AG10803 (cell line): ENCODE measurements around the gene C5.

Experiments used
- DNase-seq: peaks from one replicate; pipeline ENCODE4 v3.0.0; 2010; ENCODE audit warnings: low read depth
- H3K4me3 ChIP-seq: 2 replicates; pipeline ENCODE4 v1.5.1; 2011; ENCODE audit warnings: mild to moderate bottlenecking, low read length, control low read depth
- TF ChIP-seq, protein P1 (sequence below): conservative IDR thresholded peaks from 2 replicates; pipeline ENCODE4 v1.5.1; 2011; ENCODE audit warnings: mild to moderate bottlenecking, low read length, control low read depth, inconsistent platforms

Gene C5

DNA sequence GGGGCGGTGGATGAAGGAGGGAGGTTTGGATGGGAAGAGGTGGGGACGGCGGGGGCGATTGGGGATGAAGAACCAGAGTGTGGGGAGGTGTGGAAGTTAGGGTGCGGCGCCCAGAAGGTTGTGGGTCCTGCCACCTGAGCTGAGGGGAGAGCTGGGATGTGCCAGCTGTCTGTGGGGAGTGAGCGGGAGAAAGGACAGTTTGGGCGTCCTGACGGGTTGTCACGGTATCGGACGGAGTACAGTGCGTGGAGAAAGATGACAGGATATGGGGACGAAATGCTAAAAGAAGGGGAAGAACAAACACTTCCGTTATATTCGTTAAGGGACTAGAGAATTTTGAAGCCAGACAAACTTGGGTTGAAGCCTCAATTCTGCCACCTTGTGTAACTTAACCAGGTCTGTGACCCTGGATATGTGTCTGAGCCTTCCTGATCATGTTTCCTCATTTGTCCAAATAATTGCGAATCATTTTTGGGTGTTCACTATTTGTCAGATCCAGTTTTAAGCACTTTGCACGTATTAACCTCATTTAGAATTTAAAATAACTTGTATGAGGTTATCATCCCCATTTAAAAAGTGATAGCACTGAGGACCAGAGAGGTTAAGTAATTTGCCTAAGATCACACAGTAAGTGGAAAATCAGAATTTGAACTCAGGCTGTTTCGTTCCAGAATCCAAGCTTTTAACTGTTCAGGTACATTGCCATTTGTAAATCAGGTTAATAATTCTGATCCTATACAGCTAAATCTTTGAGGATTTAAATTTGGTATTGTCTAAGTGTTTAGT lies 25.4 kb upstream of the C5 start:
- H3K4me3 ChIP-seq: peak overlapping the region; percentile 83
- TF ChIP-seq, protein P1, sequence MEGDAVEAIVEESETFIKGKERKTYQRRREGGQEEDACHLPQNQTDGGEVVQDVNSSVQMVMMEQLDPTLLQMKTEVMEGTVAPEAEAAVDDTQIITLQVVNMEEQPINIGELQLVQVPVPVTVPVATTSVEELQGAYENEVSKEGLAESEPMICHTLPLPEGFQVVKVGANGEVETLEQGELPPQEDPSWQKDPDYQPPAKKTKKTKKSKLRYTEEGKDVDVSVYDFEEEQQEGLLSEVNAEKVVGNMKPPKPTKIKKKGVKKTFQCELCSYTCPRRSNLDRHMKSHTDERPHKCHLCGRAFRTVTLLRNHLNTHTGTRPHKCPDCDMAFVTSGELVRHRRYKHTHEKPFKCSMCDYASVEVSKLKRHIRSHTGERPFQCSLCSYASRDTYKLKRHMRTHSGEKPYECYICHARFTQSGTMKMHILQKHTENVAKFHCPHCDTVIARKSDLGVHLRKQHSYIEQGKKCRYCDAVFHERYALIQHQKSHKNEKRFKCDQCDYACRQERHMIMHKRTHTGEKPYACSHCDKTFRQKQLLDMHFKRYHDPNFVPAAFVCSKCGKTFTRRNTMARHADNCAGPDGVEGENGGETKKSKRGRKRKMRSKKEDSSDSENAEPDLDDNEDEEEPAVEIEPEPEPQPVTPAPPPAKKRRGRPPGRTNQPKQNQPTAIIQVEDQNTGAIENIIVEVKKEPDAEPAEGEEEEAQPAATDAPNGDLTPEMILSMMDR: no peak; the same call in 1 of the 2 replicates
- DNase-seq: peak; percentile 26

DNA sequence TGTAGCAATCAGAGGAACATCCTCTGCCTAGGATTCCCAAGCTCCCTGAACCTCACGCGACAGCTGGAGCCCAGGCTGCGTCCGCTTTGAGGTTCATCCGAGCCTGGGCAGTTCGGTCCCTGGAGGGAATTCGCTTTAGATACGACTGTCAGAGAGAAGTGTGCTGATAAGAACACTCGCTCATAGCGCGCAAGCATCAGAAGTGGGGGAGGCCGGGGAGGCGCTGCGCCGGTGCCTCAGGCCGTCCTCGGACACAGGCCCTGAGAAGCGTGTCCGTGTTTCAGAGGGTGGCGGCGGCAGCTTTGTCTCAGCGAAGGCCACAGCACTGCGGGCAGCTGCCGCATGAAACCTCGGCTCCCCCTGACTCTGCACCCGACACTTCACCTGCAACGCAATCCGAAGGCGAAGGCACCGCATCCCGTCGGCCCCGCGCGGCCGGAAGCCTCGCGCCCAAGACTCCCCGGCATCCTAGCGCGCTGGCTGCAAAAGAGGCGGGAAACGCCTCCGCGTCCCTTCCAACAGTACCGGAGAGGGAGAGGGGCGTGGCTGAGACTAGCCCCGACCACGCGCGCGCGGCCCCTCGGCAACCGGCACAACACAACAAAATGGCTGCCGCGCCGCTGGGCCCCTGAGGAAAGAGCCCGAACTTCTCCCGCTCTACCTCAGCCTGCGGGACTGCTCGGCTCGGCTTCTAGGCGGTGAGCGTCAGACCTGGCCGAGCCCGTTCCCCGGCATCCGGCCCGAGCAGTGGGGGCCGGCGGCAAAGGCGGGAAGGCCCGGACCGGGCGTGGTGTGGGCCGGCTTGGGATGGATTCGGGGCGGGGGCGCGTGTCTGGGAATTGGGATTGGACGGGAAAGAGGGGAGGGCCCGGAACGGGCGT lies 24.5 kb upstream of the C5 start, which contains the start of gene CNTRL:
TSS of gene CNTRL (plus strand) at position 586 of the 881 bp plus-strand sequence. CDS start 13,372 bp downstream, outside the sequence.
- peak within 1 kb of the TSS; percentile 83 for H3K4me3 ChIP-seq
- DNase-seq: peak; percentile 82
- TF ChIP-seq, protein P1: no peak

DNA sequence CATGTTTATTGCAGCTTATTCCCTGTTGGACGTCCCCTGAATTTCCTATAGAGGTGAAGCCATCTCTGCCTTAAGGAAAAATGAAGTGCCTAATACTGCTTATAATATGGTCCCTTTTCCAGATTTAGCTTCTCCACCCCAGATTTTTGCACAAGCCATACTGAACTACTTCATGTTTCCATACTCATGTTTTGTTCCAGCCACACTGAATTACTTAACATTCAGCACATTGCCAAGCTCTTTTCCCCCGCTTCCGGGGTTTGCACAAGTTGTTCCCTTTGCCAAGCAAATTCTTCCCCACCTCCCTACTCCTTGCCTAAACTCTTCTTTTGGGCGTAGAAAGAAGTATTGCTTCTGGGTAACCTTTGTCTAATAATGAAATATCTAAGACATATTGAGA lies 23.0 kb upstream of the C5 start:
- TF ChIP-seq, protein P1: no peak
- DNase-seq: peak; percentile 90
- H3K4me3 ChIP-seq: peak overlapping the region; percentile 63

DNA sequence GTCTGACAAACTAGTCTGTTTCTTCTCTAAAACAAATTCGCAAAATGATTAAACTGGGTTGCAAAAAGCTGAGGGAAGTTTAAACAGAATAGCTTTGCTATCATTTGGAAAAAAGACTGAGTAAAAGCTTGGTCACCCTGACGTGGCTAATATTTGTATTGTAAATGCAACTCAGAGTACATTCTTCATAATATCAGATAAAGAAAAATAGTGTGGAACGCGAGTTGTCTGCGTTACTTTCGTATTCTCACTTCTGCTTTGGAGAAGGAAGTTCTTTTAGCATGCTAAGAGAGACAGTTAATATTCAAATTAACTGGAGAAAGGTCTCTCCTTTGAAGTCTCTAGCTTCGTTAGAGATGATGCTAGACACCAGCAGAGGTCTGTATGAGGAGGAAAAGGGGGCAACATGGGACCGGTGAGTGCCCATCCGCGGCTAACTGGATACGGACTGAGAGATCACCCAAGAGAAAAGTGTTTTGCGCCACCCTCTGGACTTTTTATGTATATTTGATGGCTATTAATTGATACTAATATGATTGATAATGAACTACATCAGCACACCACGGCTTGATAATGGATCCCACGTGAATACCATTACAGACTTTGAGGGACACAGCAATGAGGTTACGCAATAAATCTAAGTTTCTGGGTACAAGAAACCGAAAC lies 21.8 kb upstream of the C5 start:
- DNase-seq: peak; percentile 47
- H3K4me3 ChIP-seq: peak overlapping the region; percentile 63
- TF ChIP-seq, protein P1: peak; percentile 54

DNA sequence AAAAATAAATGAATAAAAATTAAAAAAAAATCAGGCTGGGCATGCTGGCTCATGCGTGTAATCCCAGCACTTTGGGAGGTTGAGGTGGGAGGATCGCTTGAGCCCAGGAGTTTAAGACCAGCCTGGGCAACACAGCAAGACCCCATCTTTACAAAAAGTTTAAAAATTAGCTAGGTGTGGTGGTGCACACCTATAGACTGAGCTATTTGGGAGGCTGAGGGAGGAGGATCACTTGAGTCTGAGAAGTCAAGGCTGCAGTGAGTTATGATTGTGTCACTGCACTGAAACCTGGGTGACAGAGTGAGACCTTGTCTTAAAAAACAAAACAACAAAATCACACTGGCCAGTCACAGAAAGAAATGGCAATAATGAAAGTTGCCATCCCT lies 21.3 kb upstream of the C5 start:
- TF ChIP-seq, protein P1: no peak
- peak overlapping the region; percentile 63 for H3K4me3 ChIP-seq
- DNase-seq: no peak

DNA sequence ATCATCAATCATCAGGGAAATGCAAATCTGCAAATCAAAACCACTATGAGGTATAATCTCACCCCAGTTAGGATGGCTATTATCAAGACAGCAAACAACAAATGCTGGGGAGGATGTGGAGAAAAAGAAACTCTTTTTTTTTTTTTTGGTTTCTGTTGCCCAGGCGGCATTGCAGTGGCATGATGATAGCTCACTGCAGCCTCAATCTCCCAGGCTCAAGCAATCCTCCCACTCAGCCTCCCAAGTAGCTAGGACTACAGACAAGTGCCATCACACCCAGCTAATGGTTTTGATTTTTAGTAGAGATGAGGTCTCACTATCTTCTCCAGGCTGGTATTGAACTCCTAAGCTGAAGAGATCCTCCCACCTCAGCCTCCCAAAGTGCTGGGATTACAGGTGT lies 19.3 kb upstream of the C5 start:
- TF ChIP-seq, protein P1: no peak
- no peak overlapping the region for H3K4me3 ChIP-seq
- DNase-seq: no peak
